Stromal cell of bone marrow (primary cell): ENCODE measurements around the gene CDC42BPB.

ENCODE experiments used
- DNase-seq: peaks from one replicate; pipeline ENCODE4 v3.0.0-alpha.2; 2012; ENCODE audit warnings: low read depth

CDC42BPB gene

DNA sequence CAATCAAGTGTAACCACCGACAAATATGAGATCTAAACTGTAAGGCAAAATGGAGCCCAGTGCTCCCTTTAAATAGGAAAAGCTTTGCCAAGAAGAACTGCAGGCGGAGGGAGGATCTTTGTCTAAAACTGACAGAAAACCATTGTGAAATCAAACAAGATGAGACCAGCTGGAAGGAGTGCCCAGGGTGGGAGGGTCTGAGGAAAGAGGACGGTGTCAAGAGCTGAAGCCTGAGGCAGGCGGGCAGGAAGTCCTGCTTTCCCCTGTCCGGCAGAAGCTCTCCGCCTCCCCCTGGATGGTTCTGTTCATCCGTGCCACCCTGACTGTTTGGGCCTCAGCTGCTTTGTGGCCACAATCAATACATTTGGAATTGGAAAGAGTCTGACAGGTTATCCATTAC is 37.5 kb downstream of the CDC42BPB start:
- no peak for DNase-seq

DNA sequence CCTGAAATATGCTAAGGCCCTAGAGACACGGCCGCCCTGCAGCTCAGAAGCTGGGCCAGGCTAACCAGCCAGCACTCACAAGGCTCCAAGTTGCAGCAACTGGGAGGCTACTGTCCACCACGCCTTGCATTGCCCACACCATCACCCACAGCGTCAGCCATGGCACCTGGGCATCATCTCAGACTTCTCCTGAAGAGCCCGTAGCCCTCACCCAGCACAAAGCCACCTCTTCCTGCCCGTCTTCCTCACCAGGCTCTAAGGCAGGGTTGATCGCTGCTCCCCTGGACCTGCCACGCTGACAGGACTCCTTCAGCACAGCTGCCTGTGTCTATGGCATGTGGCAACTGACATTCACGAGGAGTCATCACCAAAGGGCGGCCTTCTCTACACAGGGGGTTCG is 38.1 kb downstream of the CDC42BPB start:
- no peak for DNase-seq

DNA sequence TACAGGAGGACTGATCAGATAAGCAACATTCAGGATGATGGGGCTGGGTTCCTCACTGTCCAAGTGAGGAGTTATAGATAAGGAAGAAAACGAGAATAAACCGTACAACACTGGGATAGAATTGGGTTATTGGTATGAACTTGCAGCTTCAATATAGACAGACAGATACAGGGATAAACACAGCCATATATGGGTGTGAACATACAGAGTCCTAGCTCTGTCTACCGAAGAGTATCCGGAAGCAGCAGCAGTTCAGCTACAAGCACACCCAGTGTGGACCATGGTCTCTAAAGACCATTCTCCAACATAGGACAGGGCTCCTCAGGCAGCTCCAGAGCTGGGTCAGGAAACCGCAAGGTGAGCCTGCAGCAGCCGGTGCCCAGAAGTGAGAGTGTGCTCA is 40.8 kb downstream of the CDC42BPB start:
- DNase-seq = no peak

DNA sequence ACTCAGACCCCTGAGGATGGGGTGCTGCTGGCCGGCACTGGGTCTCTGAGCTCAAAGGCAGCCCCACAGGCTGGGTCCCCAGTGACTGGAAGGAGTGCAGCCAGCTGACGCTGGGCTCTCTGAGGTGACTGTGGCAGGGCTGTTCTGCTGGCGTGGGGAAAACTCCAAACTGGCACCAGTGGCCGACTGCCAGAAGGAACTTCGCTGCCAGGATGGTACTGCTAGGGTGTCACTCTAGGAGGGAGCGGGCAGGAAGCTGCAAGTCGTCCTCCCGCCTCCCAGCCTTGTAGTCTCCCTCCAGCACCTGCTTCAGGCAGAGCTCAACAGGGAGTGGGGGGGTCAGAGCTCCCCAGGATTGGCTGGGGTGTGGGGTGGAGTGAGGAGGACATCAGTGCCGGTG is 41.3 kb downstream of the CDC42BPB start:
- DNase-seq = no peak

DNA sequence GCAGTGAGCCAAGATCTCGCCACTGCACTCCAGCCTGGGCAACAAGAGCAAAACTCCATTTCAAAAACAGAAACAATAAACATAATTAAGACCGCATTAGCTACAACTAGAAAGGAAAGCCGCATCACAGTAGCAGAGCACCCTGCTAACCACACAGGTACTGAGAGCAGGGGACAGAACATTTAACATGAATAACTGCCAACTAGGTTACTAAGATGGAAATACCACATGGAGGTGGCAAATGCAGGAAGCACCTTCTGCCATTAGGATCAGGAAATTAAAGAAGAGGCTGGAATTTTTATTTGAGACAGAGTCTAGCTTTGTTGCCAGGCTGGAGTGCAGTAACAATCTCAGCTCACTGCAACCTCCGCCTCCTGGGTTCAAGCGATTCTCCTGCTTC is 41.9 kb downstream of the CDC42BPB start:
- DNase-seq = no peak

DNA sequence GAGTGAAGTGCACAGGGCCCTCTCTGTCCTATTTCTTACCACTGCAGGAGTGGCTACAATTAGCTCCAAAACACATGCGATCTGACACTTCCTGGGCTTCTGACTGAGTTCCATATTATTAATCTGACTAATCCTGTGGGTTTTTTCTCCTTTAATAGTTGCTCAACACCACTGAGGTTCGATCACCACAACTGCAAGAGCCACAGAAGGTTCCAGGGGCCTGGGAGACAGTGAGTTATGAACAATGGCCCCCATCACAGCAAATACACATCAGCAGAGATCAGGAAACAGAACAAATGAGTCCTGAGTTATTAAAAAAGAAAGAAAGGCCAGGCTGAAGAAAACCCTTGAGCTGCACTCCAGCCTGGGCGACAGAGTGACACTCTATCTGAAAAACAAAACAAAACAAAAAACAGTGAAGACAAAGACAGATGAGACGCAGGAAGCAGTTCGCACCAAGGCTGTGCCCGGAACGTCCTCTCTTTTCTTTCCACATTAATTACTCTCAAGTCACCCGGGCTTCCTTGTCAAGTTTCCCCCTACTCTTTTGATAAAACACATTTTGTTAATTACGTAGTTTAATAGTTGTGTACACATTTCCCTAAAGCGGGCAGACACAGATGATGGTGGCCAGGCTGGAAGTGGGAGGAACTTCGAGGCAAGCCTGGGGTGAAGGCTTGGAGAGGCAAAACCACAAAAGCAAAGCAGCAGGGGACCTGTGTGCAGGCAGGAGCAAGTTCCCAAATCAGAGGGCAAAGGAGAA is 42.7 kb downstream of the CDC42BPB start:
- DNase-seq = no peak

DNA sequence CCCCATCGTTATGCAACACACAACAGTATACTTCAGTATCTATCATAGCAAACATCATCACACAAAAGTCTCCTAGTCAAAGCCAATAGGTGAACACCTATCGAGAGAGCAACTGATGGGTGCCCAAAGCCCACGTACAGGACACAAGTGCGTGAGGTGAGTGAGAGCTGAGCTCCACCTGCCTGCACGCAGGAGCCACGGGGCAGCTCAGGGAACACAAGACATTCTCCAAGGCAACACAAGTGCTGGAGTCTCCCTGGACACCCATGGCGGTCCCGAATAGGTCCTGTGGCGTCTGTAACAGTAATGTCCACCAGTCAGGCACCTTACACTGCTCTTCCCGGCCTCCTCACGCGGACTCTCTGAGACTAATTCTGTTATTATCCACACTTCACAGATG is 44.3 kb downstream of the CDC42BPB start:
- DNase-seq = no peak

DNA sequence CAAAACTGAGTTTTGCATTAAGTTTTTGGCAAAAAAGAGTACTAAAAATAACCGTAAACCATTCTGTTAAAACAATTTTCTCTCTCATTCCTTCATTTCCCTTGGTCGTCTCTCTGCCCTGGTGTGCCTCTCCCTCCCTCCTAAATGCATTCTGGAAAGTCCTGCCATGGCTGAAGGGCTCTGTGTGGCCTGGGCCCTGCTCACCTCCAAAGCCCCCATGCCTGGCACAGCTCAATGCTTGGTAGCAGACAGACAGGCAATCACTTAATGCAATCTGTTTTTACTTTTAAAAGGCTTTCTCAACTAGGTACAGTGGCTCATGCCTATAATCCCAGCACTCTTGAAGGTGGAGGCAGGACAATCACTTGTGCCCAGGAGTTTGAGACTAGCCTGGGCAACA is 47.8 kb downstream of the CDC42BPB start:
- no peak for DNase-seq

DNA sequence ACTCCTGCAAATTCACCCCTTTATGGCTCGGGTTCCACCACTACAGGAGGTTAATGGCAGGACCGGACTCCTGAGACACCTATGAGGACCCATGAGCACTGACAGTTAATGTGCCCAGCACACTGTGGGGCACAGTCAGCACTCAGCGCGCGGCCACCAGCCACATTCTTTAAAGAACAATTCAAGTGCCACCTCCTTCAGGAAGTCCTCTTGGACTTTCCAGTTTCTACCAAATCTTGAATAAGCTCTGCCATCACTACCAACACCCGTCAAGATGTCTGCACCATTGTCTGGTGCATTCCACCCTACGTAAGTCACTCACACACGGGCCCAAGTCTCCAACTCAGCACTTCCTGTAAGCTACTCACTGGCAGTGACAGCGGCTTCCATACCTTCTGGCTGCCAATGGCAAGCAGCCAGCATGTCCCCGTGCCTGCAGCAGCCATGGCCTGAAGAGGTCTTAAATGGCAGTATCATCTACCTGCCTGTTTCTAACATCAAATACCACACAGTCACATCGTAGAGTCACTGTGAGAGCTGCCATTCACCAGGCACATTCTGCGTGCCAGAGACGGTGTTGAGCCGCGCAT is 48.5 kb downstream of the CDC42BPB start:
- DNase-seq = no peak

DNA sequence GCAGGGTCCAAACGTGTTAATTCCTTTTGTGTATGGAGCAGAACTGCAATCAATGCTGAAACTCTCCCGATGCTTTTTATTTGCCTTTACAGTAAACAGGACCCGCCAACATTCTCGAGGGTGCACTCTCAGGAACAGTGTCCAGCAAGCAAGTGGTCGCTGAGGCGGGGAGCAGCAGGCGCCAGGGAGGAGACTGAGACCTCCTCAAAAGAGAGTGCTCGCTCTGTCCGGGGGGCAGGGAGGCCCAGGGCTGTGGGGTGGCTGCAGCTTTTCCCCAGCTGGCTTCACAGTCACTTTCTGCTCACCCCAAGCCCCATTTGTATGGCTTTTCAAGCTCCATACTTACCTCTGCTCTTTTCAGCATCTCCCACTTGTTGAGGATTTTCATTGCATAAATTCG is 49.2 kb downstream of the CDC42BPB start:
- DNase-seq = no peak

DNA sequence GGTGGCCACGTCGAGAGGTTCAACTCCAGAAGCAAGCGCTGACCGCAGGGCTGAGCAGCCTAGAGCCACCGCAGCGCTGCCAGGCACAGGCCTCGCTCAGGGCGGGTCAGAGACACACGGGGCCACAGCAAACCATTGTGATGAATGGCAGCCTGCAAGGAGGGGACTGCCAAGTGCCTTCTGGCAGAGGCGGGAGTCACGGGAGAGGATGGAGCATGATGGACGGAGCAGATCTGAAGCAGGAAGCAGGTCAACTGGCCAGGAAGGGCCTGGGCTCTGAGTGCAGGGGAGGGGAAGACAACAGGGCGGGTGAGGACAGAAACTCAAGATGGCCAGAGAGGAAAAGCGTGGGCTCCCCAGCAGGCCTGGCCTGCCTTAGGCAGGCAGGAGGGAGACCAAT is 49.8 kb downstream of the CDC42BPB start:
- DNase-seq = no peak

DNA sequence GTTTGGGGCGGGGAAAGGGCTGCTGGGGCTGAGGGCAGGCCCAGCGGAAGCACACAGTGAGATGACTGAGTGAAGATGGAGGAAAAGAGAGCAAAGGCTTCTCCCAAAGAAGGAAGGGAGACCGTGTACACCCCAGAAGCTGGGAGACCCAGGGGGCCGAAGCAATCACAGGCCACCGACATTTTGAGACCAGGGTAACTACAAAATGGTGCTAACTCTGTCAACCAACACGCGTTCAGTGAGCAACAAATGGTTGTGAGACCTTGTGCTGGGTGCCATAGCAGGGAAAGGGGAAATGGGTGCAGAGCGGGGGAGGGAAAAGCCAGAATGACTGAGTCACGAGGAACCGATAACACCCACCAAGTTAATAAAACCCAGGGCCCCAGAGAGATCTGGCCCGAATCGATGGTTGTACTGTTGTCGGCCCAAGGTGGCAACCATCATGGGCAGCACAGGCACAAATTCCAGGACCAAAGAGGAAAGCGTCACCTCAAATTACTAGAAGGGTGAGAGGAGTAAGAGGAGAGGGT is 50.3 kb downstream of the CDC42BPB start:
- no peak for DNase-seq

DNA sequence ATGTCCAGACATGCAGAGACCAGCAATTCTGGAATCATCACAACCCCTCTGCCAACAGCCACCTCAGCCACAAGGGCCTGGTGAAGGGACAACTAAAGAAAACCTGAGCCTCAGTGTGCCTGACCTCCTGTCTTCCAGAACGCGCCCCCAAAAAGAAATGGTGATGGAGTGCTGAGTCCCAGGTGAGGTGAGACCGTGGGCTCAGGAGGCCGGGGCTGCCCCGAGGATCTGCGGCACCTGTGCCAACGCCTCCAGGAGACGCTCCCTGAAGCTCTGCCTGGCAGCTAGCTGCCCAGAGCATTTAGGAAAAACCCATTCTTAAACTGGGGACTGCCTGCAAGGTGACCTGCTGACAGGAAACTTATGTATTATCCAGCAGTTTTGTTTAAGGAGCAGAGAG is 51.2 kb downstream of the CDC42BPB start:
- no peak for DNase-seq

DNA sequence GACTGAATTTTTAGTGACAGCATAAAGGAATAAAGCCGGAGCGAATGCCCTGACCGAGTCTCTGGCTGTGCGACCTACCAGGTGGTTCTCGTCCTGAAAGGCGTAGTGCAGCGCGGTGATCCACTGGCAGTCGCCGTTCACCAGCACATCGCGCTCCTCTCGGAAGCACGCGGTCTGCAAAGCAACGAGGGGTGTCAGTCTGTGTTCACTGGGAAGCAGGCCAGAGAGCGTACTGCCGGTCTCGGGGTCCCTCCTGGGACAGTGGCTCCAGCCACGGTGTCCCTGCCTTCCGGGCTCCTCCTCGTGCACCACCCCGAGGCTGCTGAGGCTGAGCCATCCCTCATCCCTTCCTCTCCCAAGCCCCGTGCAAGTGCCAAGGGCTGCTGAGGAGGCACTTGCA is 53.5 kb downstream of the CDC42BPB start:
- no peak for DNase-seq

DNA sequence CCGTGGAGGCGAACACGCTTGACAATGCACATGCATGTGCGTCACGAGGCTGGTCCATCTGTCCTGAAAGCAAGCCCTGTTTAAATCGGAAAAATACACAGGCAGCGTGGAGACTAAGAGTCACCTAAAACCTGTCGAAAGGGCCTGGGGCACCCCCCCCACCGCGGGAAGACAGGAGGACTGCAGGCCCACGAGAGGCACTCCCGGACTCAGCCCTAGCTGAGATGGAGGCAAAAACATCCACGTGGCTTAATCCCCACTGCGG is 54.1 kb downstream of the CDC42BPB start:
- no peak for DNase-seq

DNA sequence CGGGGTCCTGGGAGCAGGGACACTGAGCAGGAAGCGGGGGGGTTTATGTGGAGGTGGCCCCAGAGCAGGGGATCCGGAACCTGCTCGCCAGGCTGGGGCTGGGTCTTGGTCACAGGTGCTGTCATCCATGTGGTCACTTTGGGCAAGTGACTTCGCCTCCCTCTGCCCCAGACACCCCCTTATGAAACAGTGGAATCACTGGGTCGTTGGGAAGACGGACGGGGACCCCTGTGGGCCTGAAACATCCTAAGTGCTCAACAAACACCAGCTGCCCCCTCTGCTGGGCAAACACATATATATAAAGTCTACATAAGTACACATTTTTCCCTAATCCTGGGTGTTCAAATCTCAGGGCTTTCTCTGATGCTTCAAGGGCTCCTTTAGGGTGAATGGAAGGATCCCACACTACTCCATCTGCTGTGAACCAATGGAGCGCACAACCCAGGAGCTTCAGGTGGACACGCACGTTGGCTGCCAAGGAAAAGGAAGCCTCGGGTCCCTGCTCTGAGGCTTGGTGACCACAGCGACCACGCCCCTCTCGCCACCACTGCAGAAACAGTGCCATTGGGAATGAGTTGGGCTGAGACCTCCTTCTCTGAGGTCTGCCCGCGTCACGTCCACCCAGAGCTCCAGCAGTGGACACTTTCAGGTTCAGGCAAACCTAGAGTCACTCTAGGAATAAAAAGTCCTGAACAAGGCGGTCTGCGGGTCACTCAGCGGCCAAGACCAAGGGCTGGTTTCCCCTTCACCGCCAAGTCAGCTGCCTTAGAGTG is 54.6 kb downstream of the CDC42BPB start:
- DNase-seq = no peak

DNA sequence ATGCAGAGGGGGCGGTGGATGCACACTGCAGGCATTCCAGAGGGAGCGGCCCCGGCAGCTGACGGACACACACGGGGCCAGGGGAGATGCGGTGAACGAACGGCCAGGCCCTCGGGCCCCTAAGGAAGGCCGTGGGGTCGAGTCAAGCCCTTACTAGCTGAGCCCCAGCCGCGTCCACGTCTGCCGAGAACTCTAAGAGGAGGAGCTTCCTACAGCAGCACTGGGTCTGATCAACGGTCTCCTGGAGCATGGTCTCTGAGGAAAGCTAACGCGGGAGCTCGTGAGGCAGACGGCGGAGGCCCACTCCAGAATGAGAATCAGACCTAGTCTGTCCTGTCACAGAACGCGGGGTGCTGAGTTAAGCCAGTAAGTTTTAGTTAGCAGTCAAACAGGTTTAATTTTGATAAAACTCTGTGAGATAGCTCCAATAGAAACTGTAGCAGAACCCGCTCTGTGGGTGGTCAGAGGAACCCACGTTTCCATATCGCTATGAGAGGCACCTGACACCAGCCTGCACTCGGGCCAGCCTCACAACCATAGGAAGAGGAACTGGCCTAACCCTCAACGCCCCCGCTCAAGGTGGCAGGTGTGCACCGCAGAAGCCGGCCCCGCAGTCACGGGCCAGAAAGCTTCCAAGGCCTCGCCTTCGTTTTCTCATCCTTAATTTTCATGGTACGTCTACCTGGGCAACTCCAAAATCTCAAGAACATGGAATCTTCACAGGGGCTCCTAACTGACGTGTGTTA is 55.5 kb downstream of the CDC42BPB start:
- no peak for DNase-seq

DNA sequence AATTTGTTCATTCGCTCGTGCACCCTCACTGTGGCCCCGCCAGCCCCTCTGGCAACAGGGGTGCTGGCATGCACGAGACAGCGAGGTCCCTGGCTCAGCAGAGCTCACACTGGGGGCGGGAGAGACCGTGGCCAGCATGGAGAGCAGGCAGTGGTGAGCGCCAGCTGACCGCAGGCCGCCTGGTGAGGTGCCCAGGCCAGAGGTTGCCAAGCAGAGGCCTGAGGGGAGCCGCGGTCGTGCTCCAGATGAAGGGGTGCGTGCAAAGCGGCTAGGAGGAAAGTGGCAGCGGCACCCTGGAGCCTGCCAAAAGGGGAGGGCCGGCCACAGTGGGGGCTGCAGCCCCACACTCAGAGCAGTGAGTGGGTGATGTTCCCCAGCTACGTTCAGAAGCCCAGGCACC is 56.1 kb downstream of the CDC42BPB start:
- no peak for DNase-seq

DNA sequence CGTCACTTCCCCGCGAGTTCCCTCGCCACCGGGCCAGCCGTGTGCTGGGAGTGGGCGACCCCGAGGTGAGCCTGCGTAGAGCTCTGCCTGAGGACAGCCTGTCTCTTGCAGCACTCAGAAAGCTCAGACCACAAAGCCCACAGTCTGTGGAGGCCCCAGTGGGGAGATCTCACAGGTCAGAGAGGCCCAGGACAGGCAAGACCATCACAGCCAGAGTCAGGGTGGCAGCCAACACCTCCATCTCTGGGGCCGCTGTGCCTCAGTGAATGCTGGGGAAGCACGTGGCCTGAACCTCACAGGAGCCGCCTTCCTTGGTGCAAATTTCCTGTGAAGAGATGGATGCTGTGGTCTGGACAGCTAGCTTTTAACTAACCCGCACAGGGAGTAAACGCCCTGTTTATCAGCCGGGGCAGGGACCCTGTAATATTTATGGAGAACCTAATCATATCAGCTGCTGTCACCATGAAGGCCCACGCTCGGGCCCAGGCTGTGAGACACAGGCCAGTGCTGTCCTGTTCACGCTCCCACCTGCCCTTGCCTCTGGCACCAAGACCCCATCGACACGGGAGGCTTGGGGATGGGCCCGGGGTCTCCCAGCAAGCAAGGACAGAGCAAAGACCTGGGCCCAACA is 56.9 kb downstream of the CDC42BPB start:
- no peak for DNase-seq

DNA sequence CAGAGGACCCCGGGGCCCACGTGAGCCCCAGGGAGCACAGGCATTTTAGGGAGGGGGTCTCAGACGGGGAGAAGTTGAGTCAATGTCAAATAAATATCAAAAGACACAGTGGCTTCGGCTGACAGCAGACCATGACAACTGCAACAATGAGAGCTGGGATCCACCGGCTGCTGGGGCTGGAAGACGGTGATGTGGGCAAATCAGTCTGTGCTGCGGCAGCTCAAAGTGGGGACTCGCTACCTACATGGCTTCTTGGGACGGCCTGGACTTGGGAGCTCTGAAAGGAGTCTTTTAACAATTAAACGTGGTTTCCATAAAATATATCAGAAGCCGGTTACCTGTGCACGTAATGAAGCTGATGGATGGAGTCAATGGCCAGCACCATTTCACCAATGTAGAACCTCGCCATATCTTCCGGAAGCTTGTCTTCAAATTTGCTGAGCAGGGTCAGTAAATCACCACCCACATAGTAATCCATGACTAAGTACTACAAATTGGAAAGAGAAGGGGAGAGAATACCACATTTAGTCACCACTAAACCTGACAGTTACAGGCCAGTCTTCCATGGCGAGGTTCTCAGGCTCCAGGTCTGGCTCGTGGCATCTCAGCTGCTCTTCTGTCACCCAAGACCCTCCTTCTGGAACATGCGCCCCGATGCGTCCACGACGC is 58.0 kb downstream of the CDC42BPB start:
- no peak for DNase-seq

DNA sequence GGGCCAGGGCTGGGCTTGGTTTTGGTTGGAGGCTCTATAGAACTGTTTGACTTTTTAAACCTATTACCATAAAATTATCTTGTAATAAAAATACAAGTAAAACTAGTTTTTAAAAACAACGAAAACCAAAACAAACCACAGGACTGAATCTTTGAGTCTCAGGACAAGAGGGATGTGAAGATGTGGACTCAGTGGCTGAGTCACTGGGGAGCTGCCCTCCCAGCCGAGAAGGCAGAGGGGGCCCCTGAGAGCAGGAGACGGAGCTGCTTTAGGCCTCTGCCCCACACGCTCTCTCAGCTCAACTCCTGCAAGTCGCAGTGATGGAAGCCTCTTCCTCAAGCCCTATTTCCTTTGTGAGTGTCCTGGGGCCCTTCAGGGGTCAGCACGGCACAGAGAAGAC is 59.0 kb downstream of the CDC42BPB start:
- DNase-seq = no peak

DNA sequence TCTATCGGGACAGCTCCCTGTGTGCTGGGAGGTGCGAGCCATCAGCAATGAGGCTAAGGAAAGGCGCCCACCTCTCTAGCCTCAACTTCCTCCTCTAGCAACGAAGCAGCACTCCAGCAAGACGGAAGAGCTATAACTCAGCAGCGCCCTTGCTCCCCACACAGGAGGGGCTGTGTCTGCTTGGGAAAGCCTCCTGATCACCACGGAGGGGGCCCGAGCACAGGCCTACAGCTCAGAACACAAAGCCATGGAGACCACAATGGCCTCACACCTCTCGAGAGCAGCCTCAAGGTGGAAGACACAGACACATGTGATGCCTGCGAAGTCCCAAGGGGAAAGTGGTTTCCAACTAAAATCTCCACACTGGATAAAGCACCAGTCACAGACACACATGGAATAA is 60.4 kb downstream of the CDC42BPB start:
- no peak for DNase-seq
